Measurements from ENCODE around the gene HDAC6.

DNA sequence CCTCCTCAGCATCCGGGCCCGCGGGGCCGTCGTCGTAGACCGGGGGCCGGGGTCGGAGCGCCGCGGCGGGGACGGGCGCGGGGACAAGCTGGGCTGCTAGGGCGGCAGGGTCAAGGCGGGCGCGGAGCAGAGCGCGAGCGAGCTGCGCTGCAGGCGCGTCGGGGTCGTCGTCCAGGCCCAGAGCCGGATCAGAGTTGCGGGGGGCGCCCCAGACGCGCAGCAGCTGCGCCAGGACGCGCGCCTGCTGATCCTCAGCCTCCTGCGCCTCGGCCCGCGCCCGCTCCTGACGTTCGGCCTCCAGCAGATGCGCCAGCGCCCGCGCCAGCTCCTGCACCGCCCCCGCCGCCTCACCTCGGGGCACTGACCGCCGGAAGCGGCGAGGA is 30.0 kb downstream of the HDAC6 start:
- TF ChIP-seq MZF1 (tag by site-specific recombination; IDR thresholded peaks at IDR 0.05; ENCODE audit: borderline replicate concordance), result no peak
- TF ChIP-seq, protein P1, sequence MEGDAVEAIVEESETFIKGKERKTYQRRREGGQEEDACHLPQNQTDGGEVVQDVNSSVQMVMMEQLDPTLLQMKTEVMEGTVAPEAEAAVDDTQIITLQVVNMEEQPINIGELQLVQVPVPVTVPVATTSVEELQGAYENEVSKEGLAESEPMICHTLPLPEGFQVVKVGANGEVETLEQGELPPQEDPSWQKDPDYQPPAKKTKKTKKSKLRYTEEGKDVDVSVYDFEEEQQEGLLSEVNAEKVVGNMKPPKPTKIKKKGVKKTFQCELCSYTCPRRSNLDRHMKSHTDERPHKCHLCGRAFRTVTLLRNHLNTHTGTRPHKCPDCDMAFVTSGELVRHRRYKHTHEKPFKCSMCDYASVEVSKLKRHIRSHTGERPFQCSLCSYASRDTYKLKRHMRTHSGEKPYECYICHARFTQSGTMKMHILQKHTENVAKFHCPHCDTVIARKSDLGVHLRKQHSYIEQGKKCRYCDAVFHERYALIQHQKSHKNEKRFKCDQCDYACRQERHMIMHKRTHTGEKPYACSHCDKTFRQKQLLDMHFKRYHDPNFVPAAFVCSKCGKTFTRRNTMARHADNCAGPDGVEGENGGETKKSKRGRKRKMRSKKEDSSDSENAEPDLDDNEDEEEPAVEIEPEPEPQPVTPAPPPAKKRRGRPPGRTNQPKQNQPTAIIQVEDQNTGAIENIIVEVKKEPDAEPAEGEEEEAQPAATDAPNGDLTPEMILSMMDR (tag by site-specific recombination; IDR thresholded peaks at IDR 0.05), result no peak
- TF ChIP-seq SP2 (tag by site-specific recombination; IDR thresholded peaks at IDR 0.05), result no peak
- TF ChIP-seq ZNF133 (tag by site-specific recombination; IDR thresholded peaks at IDR 0.05), result no peak
- TF ChIP-seq KLF1 (tag by site-specific recombination; IDR thresholded peaks at IDR 0.05), result no peak
- TF ChIP-seq, protein P2, sequence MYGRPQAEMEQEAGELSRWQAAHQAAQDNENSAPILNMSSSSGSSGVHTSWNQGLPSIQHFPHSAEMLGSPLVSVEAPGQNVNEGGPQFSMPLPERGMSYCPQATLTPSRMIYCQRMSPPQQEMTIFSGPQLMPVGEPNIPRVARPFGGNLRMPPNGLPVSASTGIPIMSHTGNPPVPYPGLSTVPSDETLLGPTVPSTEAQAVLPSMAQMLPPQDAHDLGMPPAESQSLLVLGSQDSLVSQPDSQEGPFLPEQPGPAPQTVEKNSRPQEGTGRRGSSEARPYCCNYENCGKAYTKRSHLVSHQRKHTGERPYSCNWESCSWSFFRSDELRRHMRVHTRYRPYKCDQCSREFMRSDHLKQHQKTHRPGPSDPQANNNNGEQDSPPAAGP (tag by site-specific recombination; IDR thresholded peaks at IDR 0.05), result no peak
- TF ChIP-seq, protein P3, sequence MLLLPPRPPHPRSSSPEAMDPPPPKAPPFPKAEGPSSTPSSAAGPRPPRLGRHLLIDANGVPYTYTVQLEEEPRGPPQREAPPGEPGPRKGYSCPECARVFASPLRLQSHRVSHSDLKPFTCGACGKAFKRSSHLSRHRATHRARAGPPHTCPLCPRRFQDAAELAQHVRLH (tag by site-specific recombination; IDR thresholded peaks at IDR 0.05), result no peak
- no peak for TF ChIP-seq ZNF571 (tag by site-specific recombination; IDR thresholded peaks at IDR 0.05)

Measured in HEK293 (cell line).